IMR-90 (cell line): ENCODE results near the gene NDOR1. TPM values are rescaled to one million over a fixed set of nuclear protein-coding genes. Genes with fewer than 3 reads are reported as not detected.
A peak's percentile ranks its signal among the peaks of the same experiment; 100 is the strongest.

ENCODE experiments used
- ATAC-seq: fragments of 200-7000 bp; cut with Tn5 transposase; 2 replicates; pipeline ENCODE4 v1.9.1; 2020; ENCODE audit warnings: low read depth, mild to moderate bottlenecking, moderate library complexity
- BruUV-seq: library from RNA; stranded (reverse); fragments of 400-500 nt; replicated peaks from 2 replicates; lab custom pipeline; 2021; lab: Mats Ljungman, UMichigan
- CTCF ChIA-PET: fragments of 300-600 bp; formaldehyde crosslinking; extraction: SDS; loops from one replicate; lab custom pipeline; 2021; ENCODE audit warnings: antibody characterized with exemption; lab: Yijun Ruan, JAX
- POLR2A ChIA-PET: fragments of 300-600 bp; sonication (Branson Sonifier 250); formaldehyde crosslinking; loops from one replicate; lab custom pipeline; 2022; ENCODE audit warnings: antibody characterized with exemption; ENCODE audit not compliant: unreplicated experiment; lab: Charles Lee
- DNase-seq: peaks from one replicate; pipeline ENCODE4 v3.0.0; 2013
- H2AFZ ChIP-seq: replicated peaks from 2 replicates; pipeline ENCODE3; 2013; ENCODE audit warnings: low read length, mild to moderate bottlenecking; ENCODE audit not compliant: poor library complexity
- H2AK5ac ChIP-seq: 2 replicates; pipeline ENCODE4 v1.6.1; 2013; ENCODE audit warnings: low read depth, low read length, inconsistent platforms
- H2AK9ac ChIP-seq: replicated peaks from 2 replicates; pipeline ENCODE3; 2013; ENCODE audit warnings: mild to moderate bottlenecking, low read depth, low read length, moderate library complexity; ENCODE audit not compliant: poor library complexity
- H2BK120ac ChIP-seq: 2 replicates; pipeline ENCODE4 v1.6.1; 2013; ENCODE audit warnings: low read depth, low read length, inconsistent platforms
- H2BK15ac ChIP-seq: 3 replicates; pipeline ENCODE4 v1.6.1; 2013; ENCODE audit warnings: low read depth, low read length, inconsistent platforms
- H2BK20ac ChIP-seq: 2 replicates; pipeline ENCODE4 v1.6.1; 2013; ENCODE audit warnings: low read depth, mild to moderate bottlenecking, inconsistent platforms, low read length, moderate library complexity
- H2BK5ac ChIP-seq: 2 replicates; pipeline ENCODE4 v1.6.1; 2013; ENCODE audit warnings: mild to moderate bottlenecking, low read depth, low read length, inconsistent platforms; ENCODE audit not compliant: poor library complexity, severe bottlenecking
- H3K14ac ChIP-seq: replicated peaks from 2 replicates; pipeline ENCODE4 v1.6.1; 2013; ENCODE audit warnings: low read depth, low read length, inconsistent platforms
- H3K18ac ChIP-seq: 2 replicates; pipeline ENCODE4 v1.6.1; 2013; ENCODE audit warnings: low read depth, low read length, control low read depth
- H3K23ac ChIP-seq: 2 replicates; pipeline ENCODE4 v1.6.1; 2013; ENCODE audit warnings: low read depth, low read length, inconsistent platforms
- H3K27ac ChIP-seq: 2 replicates; pipeline ENCODE4 v1.5.1; 2013; ENCODE audit warnings: mild to moderate bottlenecking, control low read depth, low read length; ENCODE audit not compliant: insufficient read depth
- H3K27me3 ChIP-seq: 2 replicates; pipeline ENCODE4 v1.6.1; 2013; ENCODE audit warnings: low read length; ENCODE audit not compliant: control insufficient read depth, insufficient read depth
- H3K36me3 ChIP-seq: 2 replicates; pipeline ENCODE4 v1.6.1; 2013; ENCODE audit warnings: low read length, mixed read lengths; ENCODE audit not compliant: control insufficient read depth, insufficient read depth
- H3K4ac ChIP-seq: 2 replicates; pipeline ENCODE4 v1.6.1; 2013; ENCODE audit warnings: low read depth, low read length, inconsistent platforms
- H3K4me1 ChIP-seq: 2 replicates; pipeline ENCODE4 v1.6.1; 2013; ENCODE audit warnings: low read length, mixed read lengths; ENCODE audit not compliant: control insufficient read depth, insufficient read depth
- H3K4me2 ChIP-seq: 2 replicates; pipeline ENCODE4 v1.6.1; 2013; ENCODE audit warnings: low read depth, mild to moderate bottlenecking, control low read depth, low read length, moderate library complexity
- H3K4me3 ChIP-seq: 2 replicates; pipeline ENCODE4 v1.5.1; 2013; ENCODE audit warnings: low read depth, mild to moderate bottlenecking, control low read depth, low read length, moderate library complexity; ENCODE audit not compliant: insufficient read depth
- H3K56ac ChIP-seq: 2 replicates; pipeline ENCODE4 v1.6.1; 2013; ENCODE audit warnings: low read length, inconsistent platforms; ENCODE audit not compliant: insufficient read depth; ENCODE audit errors: extremely low read depth
- H3K79me1 ChIP-seq, 2 experiments: 2 replicates each; pipeline ENCODE4 v1.6.1; 2013; ENCODE audit warnings: low read length in 2 of 2, inconsistent platforms in 1 of 2, low read depth in 1 of 2
- H3K9ac ChIP-seq: 2 replicates; pipeline ENCODE4 v1.6.1; 2013; ENCODE audit warnings: low read depth, low read length, control low read depth
- H3K9me1 ChIP-seq: 2 replicates; pipeline ENCODE4 v1.6.1; 2013; ENCODE audit warnings: low read length, inconsistent platforms; ENCODE audit not compliant: insufficient read depth
- H3K9me3 ChIP-seq: 2 replicates; pipeline ENCODE4 v1.6.1; 2013; ENCODE audit warnings: low read length; ENCODE audit not compliant: control insufficient read depth, insufficient read depth
- H4K20me1 ChIP-seq: 2 replicates; pipeline ENCODE4 v1.6.1; 2013; ENCODE audit warnings: low read length, inconsistent platforms; ENCODE audit not compliant: insufficient read depth
- H4K5ac ChIP-seq: 2 replicates; pipeline ENCODE4 v1.6.1; 2013; ENCODE audit warnings: mild to moderate bottlenecking, low read depth, low read length, control low read depth
- H4K8ac ChIP-seq, 2 experiments: 2 replicates each; pipeline ENCODE4 v1.6.1; 2013; ENCODE audit warnings: low read depth in 2 of 2, low read length in 2 of 2, control low read depth in 1 of 2, inconsistent platforms in 1 of 2
- H4K91ac ChIP-seq: 2 replicates; pipeline ENCODE4 v1.6.1; 2013; ENCODE audit warnings: low read depth, low read length, inconsistent platforms; ENCODE audit not compliant: insufficient read depth
- BHLHE40 ChIP-seq: fragments of 150-350 bp; IDR thresholded peaks from 2 replicates; pipeline ENCODE4 v1.6.1; 2016; ENCODE audit warnings: mild to moderate bottlenecking, low read depth, low read length
- CEBPB ChIP-seq: IDR thresholded peaks from 2 replicates; pipeline ENCODE4 v1.6.1; 2012; ENCODE audit warnings: low read depth, low read length, improper control_type of control experiment
- CHD1 ChIP-seq: IDR thresholded peaks from 2 replicates; pipeline ENCODE4 v1.6.1; 2012; ENCODE audit warnings: low read depth, low read length, improper control_type of control experiment
- FOS ChIP-seq: fragments of 150-350 bp; IDR thresholded peaks from 2 replicates; pipeline ENCODE4 v1.6.1; 2016; ENCODE audit warnings: low read depth, low read length
- MAFK ChIP-seq: IDR thresholded peaks from 2 replicates; pipeline ENCODE4 v1.6.1; 2012; ENCODE audit warnings: low read depth, low read length, improper control_type of control experiment
- MAZ ChIP-seq: IDR thresholded peaks from 2 replicates; pipeline ENCODE4 v1.6.1; 2012; ENCODE audit warnings: low read depth, mild to moderate bottlenecking, low read length, improper control_type of control experiment, moderate library complexity, borderline replicate concordance
- MXI1 ChIP-seq: IDR thresholded peaks from 2 replicates; pipeline ENCODE4 v1.6.1; 2012; ENCODE audit warnings: low read depth, mild to moderate bottlenecking, low read length, moderate library complexity, borderline replicate concordance
- NFE2L2 ChIP-seq: fragments of 150-350 bp; IDR thresholded peaks from 2 replicates; pipeline ENCODE4 v1.6.1; 2016; ENCODE audit warnings: low read depth, mild to moderate bottlenecking, low read length
- POLR2A ChIP-seq: IDR thresholded peaks from 2 replicates; pipeline ENCODE4 v1.6.1; 2012; ENCODE audit warnings: mild to moderate bottlenecking, low read depth, low read length
- RAD21 ChIP-seq: IDR thresholded peaks from 2 replicates; pipeline ENCODE4 v1.6.1; 2012; ENCODE audit warnings: low read length, improper control_type of control experiment
- RFX5 ChIP-seq: IDR thresholded peaks from 2 replicates; pipeline ENCODE4 v1.8.0; 2012; ENCODE audit warnings: low read depth, mild to moderate bottlenecking, low read length, moderate library complexity
- SMC3 ChIP-seq: fragments of 150-350 bp; IDR thresholded peaks from 2 replicates; pipeline ENCODE4 v1.6.1; 2016; ENCODE audit warnings: low read depth, mild to moderate bottlenecking, antibody characterized with exemption, low read length, moderate library complexity
- WGBS, 2 experiments: methylation state at CpG; one replicate each; pipeline versions ENCODE4 v1.1.5 to v1.1.7; 2013; ENCODE audit warnings: missing lambda C conversion rate in 2 of 2; ENCODE audit not compliant: insufficient read length in 1 of 2; ENCODE audit errors: extremely low coverage in 2 of 2; 5-methylcytosine and 5-hydroxymethylcytosine counted together
- dilution Hi-C: fragments of 300-500 bp; cut with HindIII; formaldehyde crosslinking; loops from one replicate; pipeline ENCODE4 v1.14.3; 2018; ENCODE audit warnings: low sequenced_read_pairs; ENCODE audit not compliant: unreplicated experiment
- in situ Hi-C: fragments of 300-500 bp; cut with MboI; formaldehyde crosslinking; loops from 3 replicates; pipeline ENCODE4 v1.14.3; 2019; ENCODE audit warnings: low sequenced_read_pairs, inconsistent platforms, mixed read lengths
- intact Hi-C: fragments of 100-400 bp; cut with micrococcal nuclease; formaldehyde crosslinking; loops from 2 replicates; pipeline ENCODE4 v1.10.0; 2022
- polyA plus RNA-seq, 3 experiments: library from polyadenylated mRNA; depleted of rRNA; stranded (reverse); fragments of >200 nt; gene quantifications; 2 replicates each; pipeline ENCODE4 v1.2.3, GENCODE V29; 2012; ENCODE audit warnings: low replicate concordance in 1 of 3
- total RNA-seq: library from RNA; depleted of rRNA; stranded (reverse); fragments of >200 nt; gene quantifications from 2 replicates; pipeline ENCODE4 v1.2.3, GENCODE V29; 2012
- TF ChIP-seq, protein P1 (sequence below): fragments of 150-350 bp; IDR thresholded peaks from 2 replicates; pipeline ENCODE4 v1.6.1; 2016; ENCODE audit warnings: low read depth, mild to moderate bottlenecking, low read length, moderate library complexity, borderline replicate concordance
- TF ChIP-seq, protein P2 (sequence below): fragments of 150-350 bp; IDR thresholded peaks from 2 replicates; pipeline ENCODE4 v1.6.1; 2017; ENCODE audit warnings: mild to moderate bottlenecking, antibody characterized with exemption, low read length, low read depth
- TF ChIP-seq, protein P3 (sequence below): conservative IDR thresholded peaks from 2 replicates; pipeline ENCODE4 v1.5.1; 2012; ENCODE audit warnings: mild to moderate bottlenecking, low read depth, low read length, improper control_type of control experiment

The NDOR1 gene
- total and polyA plus RNA-seq, 2 of the 4 experiments (the other 2 are of a cell fraction), result 0.90 to 10.6 TPM

DNA sequence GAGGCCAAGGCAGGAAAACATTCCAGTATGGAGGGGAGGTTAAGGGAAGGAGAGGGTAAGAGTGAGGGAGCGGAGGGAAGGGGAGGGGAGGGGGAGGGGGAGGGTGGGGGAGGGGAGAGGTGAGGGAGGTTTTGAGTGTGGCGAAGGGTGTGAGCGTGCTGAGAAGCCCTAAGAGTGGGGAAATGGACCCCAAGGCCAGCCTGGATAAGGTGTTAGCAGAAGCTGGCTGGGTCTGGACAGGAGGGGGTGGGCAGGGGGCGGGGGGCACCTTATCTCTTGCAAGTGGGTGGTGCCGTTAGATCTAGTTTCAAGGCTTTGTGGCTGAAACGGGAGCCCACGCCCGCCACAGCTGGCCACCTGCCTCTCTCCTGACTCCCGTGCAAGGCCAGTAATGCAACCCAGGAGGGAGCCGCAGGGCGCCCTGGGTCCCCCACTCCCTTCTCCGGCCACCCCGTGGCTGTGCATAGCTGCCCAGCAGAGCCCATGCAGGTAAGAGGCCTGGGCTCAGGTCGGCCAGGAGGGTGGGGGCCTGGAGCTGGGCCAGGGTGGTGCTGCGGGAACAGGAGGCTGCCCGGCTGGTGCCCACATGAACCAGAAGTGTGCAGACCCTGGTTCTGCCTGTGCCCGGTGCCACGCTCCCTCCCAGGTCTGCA is 22.5 kb downstream of the NDOR1 start:
- WGBS, 2 experiments, result 31% methylated on average over 10 of the region's 18 CpGs; no CpG with 5 or more reads in 1 of the 2 experiments
- H3K9me3 ChIP-seq, result no peaks in the 10 kb centered on the region
- H2BK5ac ChIP-seq, result no peak overlapping the region
- no peak overlapping the region for H3K23ac ChIP-seq
- H3K4me1 ChIP-seq, result peaks cover 6% of the 10 kb centered on the region
- H3K4me2 ChIP-seq, result no peak overlapping the region
- ChIA-PET POLR2A (no interaction called here), CTCF (interaction anchor here (1.2 kb wide), 1 partner anchor 9 kb away, joined by 6 read pairs; no protein-coding TSS in a partner anchor)
- H3K9ac ChIP-seq, result no peak overlapping the region
- no peaks in the 10 kb centered on the region for H4K20me1 ChIP-seq
- DNase-seq (no peak), ATAC-seq (no peak)
- BruUV-seq, result no TSS peak
- no peaks in the 10 kb centered on the region for H3K79me1 ChIP-seq
- H3K4me3 ChIP-seq, result no peak overlapping the region
- dilution Hi-C loops (no loop called here), intact Hi-C loops (loop anchor here (1.0 to 2.0 kb wide), 2 partner anchors 110 to 181 kb away; partner anchors contain the start of gene NPDC1), in situ Hi-C loops (loop anchor here (5.0 kb wide), 1 partner anchor 106 kb away; no protein-coding TSS in a partner anchor)
- H3K4ac ChIP-seq, result no peak overlapping the region
- H2AK5ac ChIP-seq, result no peak overlapping the region
- peaks cover 1% of the 10 kb centered on the region; the same call in 1 of the 2 replicates for H3K27me3 ChIP-seq
- no peak overlapping the region for H3K56ac ChIP-seq
- H4K5ac ChIP-seq, result no peak overlapping the region
- H3K18ac ChIP-seq, result no peak overlapping the region
- no peak overlapping the region for H3K27ac ChIP-seq
- H2BK15ac ChIP-seq, result no peak overlapping the region
- H2AFZ ChIP-seq, result peak overlapping the region; percentile 85
- H3K9me1 ChIP-seq, result no peaks in the 10 kb centered on the region
- H2BK20ac ChIP-seq, result no peak overlapping the region
- H4K91ac ChIP-seq, result no peak overlapping the region
- H2AK9ac ChIP-seq, result peak overlapping the region; percentile 82
- H4K8ac ChIP-seq, result no peak overlapping the region
- no peak overlapping the region for H2BK120ac ChIP-seq
- H3K36me3 ChIP-seq, result no peaks in the 10 kb centered on the region
- no peak overlapping the region for H3K14ac ChIP-seq
- TF ChIP-seq MAZ, result no peak
- TF ChIP-seq BHLHE40, result no peak
- TF ChIP-seq POLR2A, result no peak
- no peak for TF ChIP-seq FOS
- TF ChIP-seq RAD21, result no peak
- TF ChIP-seq, protein P1, sequence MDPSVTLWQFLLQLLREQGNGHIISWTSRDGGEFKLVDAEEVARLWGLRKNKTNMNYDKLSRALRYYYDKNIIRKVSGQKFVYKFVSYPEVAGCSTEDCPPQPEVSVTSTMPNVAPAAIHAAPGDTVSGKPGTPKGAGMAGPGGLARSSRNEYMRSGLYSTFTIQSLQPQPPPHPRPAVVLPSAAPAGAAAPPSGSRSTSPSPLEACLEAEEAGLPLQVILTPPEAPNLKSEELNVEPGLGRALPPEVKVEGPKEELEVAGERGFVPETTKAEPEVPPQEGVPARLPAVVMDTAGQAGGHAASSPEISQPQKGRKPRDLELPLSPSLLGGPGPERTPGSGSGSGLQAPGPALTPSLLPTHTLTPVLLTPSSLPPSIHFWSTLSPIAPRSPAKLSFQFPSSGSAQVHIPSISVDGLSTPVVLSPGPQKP, result no peak
- TF ChIP-seq RFX5, result no peak
- TF ChIP-seq, protein P2, sequence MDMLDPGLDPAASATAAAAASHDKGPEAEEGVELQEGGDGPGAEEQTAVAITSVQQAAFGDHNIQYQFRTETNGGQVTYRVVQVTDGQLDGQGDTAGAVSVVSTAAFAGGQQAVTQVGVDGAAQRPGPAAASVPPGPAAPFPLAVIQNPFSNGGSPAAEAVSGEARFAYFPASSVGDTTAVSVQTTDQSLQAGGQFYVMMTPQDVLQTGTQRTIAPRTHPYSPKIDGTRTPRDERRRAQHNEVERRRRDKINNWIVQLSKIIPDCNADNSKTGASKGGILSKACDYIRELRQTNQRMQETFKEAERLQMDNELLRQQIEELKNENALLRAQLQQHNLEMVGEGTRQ, result no peak
- no peak for TF ChIP-seq CEBPB
- no peak for TF ChIP-seq SMC3
- TF ChIP-seq NFE2L2, result no peak
- TF ChIP-seq, protein P3, sequence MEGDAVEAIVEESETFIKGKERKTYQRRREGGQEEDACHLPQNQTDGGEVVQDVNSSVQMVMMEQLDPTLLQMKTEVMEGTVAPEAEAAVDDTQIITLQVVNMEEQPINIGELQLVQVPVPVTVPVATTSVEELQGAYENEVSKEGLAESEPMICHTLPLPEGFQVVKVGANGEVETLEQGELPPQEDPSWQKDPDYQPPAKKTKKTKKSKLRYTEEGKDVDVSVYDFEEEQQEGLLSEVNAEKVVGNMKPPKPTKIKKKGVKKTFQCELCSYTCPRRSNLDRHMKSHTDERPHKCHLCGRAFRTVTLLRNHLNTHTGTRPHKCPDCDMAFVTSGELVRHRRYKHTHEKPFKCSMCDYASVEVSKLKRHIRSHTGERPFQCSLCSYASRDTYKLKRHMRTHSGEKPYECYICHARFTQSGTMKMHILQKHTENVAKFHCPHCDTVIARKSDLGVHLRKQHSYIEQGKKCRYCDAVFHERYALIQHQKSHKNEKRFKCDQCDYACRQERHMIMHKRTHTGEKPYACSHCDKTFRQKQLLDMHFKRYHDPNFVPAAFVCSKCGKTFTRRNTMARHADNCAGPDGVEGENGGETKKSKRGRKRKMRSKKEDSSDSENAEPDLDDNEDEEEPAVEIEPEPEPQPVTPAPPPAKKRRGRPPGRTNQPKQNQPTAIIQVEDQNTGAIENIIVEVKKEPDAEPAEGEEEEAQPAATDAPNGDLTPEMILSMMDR, result no peak
- TF ChIP-seq MXI1, result no peak
- TF ChIP-seq CHD1, result no peak
- no peak for TF ChIP-seq MAFK
